Measurements from ENCODE around the gene LARP4. TPM values are rescaled to one million over a fixed set of nuclear protein-coding genes. Genes with fewer than 3 reads are reported as not detected.
"Not testable (repeated sequence)": the region's sequence is repeated elsewhere in the genome, so short reads cannot be mapped to it uniquely, and the experiment has no call there.

The LARP4 gene
- total and polyA plus RNA-seq, 2 experiments from 2014 or later, result 17.4 to 30.9 TPM

DNA sequence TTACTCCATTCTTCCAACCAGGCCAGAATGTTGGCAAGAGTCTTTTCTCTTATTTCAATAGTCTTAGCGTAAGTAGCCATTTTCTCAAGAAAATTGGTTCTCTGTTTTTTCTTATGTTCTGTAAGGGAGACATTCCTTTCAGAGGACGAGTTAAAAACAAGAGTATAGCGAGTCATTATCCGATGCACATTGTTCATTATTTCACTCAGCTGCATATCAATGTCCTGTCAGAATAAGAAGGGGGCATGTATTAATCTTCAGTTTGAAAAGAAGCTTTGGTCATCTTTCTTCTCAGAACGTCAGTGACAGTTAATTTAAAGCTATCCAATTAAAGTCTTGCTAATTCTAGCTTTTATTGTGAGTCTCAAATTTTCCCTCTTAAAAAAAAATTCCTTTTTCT is 37.5 kb upstream of the LARP4 start:
- no peak overlapping the region for H3K27ac ChIP-seq
- no peaks in the 10 kb centered on the region for H3K36me3 ChIP-seq (ENCODE audit: low read depth)
- no peak overlapping the region for H3K4me2 ChIP-seq (ENCODE audit: unreplicated experiment)
- no peaks in the 10 kb centered on the region for H3K27me3 ChIP-seq (replicated peaks; ENCODE audit: insufficient read depth)
- H4K20me1 ChIP-seq (ENCODE audit: insufficient read depth), result no peaks in the 10 kb centered on the region
- 61 to 68% methylated on average over 5 of the region's 5 CpGs for WGBS, 2 experiments (ENCODE audit: low coverage in 1 of 2, low lambda C conversion rate in 2 of 2, missing lambda C conversion rate in 2 of 2)
- peaks cover 6% of the 10 kb centered on the region; the same call in 1 of the 2 replicates for H3K4me1 ChIP-seq (ENCODE audit: insufficient read depth)
- H3K9ac ChIP-seq, result no peak overlapping the region
- in situ Hi-C loops (cut with MboI), result no loop called here
- DNase-seq, result peak; percentile 10
- H3K9me3 ChIP-seq (ENCODE audit: low read depth), result no peaks in the 10 kb centered on the region
- no peak overlapping the region for H3K4me3 ChIP-seq
- H3K79me2 ChIP-seq (ENCODE audit: insufficient read depth), result no peaks in the 10 kb centered on the region
- 0 out of 2 replicates have a peak overlapping the region, but pooled peaks have one; percentile 9 for H2AFZ ChIP-seq
- no peak for TF ChIP-seq EZH2 (IDR thresholded peaks at IDR 0.05; ENCODE audit: insufficient read depth, poor library complexity, severe bottlenecking)
- no peak for TF ChIP-seq EZH2phosphoT487 (IDR thresholded peaks at IDR 0.05; ENCODE audit: insufficient read depth, low read depth)
- H3K9me2 ChIP-seq (ENCODE audit: insufficient read depth), result no peaks in the 10 kb centered on the region
- no peaks in the 10 kb centered on the region for H3F3A ChIP-seq (ENCODE audit: insufficient read depth)

DNA sequence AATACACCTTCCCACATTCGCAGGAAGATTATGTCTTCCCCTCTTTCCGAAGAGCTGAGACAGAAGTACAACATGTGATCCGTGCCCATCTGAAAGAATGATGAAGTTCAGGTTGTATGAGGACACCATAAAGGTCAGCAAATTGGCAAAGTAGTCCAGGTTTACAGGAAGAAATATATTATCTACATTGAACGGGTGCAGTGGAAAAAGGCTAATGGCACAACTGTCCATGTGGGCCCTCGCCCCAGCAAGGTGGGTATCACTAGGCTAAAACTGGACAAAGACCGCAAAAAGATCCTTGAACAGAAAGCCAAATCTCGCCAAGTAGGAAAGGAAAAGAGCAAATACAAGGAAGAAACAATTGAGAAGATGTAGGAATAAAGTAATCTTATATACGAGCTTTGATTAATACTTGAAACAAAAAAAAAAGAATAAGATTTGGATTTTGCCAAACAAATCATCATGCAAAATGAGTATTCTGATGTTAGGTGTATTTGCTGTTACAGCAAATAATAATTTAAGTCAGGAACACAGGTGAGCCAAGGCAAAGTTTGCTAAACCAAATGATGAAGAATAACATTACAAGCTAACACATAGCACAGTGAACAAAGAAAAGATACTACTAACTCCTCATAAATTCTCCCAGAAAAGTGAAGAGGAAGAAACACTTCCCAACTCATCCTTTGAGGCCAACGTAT is 34.8 kb upstream of the LARP4 start:
- no peaks in the 10 kb centered on the region for H4K20me1 ChIP-seq (ENCODE audit: insufficient read depth)
- 90 to 94% methylated on average over 9 of the region's 9 CpGs for WGBS, 2 experiments (ENCODE audit: low coverage in 1 of 2, low lambda C conversion rate in 2 of 2, missing lambda C conversion rate in 2 of 2)
- no peak overlapping the region for H3K27ac ChIP-seq
- TF ChIP-seq EZH2phosphoT487 (IDR thresholded peaks at IDR 0.05; ENCODE audit: insufficient read depth, low read depth), result no peak
- H3K4me2 ChIP-seq (ENCODE audit: unreplicated experiment), result no peak overlapping the region
- DNase-seq, result no peak
- H2AFZ ChIP-seq, result no peak overlapping the region
- H3F3A ChIP-seq (ENCODE audit: insufficient read depth), result no peaks in the 10 kb centered on the region
- no peaks in the 10 kb centered on the region for H3K9me2 ChIP-seq (ENCODE audit: insufficient read depth)
- no peak overlapping the region for H3K4me3 ChIP-seq
- no peaks in the 10 kb centered on the region for H3K9me3 ChIP-seq (ENCODE audit: low read depth)
- H3K9ac ChIP-seq, result no peak overlapping the region
- H3K4me1 ChIP-seq (ENCODE audit: insufficient read depth), result no peaks in the 10 kb centered on the region
- in situ Hi-C loops (cut with MboI), result no loop called here
- H3K36me3 ChIP-seq (ENCODE audit: low read depth), result no peaks in the 10 kb centered on the region
- H3K27me3 ChIP-seq (replicated peaks; ENCODE audit: insufficient read depth), result no peaks in the 10 kb centered on the region
- H3K79me2 ChIP-seq (ENCODE audit: insufficient read depth), result no peaks in the 10 kb centered on the region

DNA sequence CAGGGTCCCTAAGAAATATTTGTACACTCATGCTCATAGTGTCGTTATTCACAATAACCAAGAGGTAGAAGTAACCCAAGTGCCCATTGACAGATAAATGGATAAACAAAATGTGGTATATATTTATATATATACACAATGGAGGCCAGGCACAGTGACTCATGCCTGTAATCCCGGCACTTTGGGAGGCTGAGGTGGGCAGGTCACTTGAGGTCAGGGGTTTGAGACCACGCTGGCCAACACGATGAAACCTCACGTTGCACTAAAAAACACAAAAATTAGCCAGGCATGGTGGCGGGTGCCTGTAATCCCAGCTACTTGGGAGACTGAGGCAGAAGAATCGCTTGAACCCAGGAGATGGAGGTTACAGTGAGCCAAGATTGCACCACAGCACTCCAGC is 30.0 kb upstream of the LARP4 start:
- H3K36me3 ChIP-seq (ENCODE audit: low read depth); H3K9me3 ChIP-seq (ENCODE audit: low read depth); H3K27me3 ChIP-seq (replicated peaks; ENCODE audit: insufficient read depth); H2AFZ ChIP-seq; H3K4me1 ChIP-seq (ENCODE audit: insufficient read depth); DNase-seq; H3F3A ChIP-seq (ENCODE audit: insufficient read depth); H3K27ac ChIP-seq; H4K20me1 ChIP-seq (ENCODE audit: insufficient read depth); in situ Hi-C loops (cut with MboI); H3K79me2 ChIP-seq (ENCODE audit: insufficient read depth); H3K4me3 ChIP-seq; H3K9me2 ChIP-seq (ENCODE audit: insufficient read depth); H3K9ac ChIP-seq; H3K4me2 ChIP-seq (ENCODE audit: unreplicated experiment): not testable (repeated sequence)
- WGBS, 2 experiments (ENCODE audit: low coverage in 1 of 2, low lambda C conversion rate in 2 of 2, missing lambda C conversion rate in 2 of 2), result 72 to 75% methylated on average over 7 of the region's 7 CpGs

DNA sequence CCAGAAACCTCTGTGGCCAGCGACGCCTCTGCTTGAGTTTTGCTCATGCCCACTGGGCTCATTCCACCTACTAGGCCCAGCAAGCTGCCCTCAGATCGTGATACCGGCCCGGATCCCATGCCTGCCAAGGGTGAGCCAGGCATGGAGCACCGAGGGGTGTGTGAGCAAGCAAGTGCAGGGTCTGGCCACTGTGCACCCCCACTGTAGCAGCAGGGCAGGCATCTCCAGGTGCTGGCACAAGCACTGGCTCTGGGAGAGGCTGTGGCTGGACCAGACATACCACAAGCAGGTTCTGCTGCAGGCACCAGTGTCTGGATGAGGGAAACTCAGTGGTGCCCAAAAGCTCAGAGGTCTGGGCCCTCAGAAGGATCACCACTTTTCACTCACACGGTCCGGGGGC is 24.9 kb upstream of the LARP4 start:
- Histone ChIP-seq H3K9ac (no peak overlapping the region), H2AFZ (no peak overlapping the region), H3K4me2 (ENCODE audit: unreplicated experiment) (no peak overlapping the region), H3K36me3 (ENCODE audit: low read depth) (no peaks in the 10 kb centered on the region), H3K9me3 (ENCODE audit: low read depth) (no peaks in the 10 kb centered on the region), H3K9me2 (ENCODE audit: insufficient read depth) (no peaks in the 10 kb centered on the region), H3K4me1 (ENCODE audit: insufficient read depth) (no peaks in the 10 kb centered on the region), H3K27ac (no peak overlapping the region), H3K27me3 (replicated peaks; ENCODE audit: insufficient read depth) (no peaks in the 10 kb centered on the region), H3K79me2 (ENCODE audit: insufficient read depth) (no peaks in the 10 kb centered on the region), H3F3A (ENCODE audit: insufficient read depth) (no peaks in the 10 kb centered on the region), H4K20me1 (ENCODE audit: insufficient read depth) (no peaks in the 10 kb centered on the region), H3K4me3 (no peak overlapping the region)
- in situ Hi-C loops (cut with MboI), result no loop called here
- no peak for DNase-seq
- TF ChIP-seq EZH2 (IDR thresholded peaks at IDR 0.05; ENCODE audit: insufficient read depth, poor library complexity, severe bottlenecking), result no peak
- no peak for TF ChIP-seq EZH2phosphoT487 (IDR thresholded peaks at IDR 0.05; ENCODE audit: insufficient read depth, low read depth)
- WGBS, 2 experiments (ENCODE audit: low coverage in 1 of 2, low lambda C conversion rate in 2 of 2, missing lambda C conversion rate in 2 of 2), result 84 to 86% methylated on average over 8 of the region's 8 CpGs

Data from GM23248 (cell line).